Measurements from ENCODE around the gene FMNL2. TPM values are rescaled to one million over a fixed set of nuclear protein-coding genes. Genes with fewer than 3 reads are reported as not detected.
"Not testable (repeated sequence)": the region's sequence is repeated elsewhere in the genome, so short reads cannot be mapped to it uniquely, and the experiment has no call there.

Gene FMNL2
- total RNA-seq, 1 experiment from 2014 or later, result 38.2 TPM

DNA sequence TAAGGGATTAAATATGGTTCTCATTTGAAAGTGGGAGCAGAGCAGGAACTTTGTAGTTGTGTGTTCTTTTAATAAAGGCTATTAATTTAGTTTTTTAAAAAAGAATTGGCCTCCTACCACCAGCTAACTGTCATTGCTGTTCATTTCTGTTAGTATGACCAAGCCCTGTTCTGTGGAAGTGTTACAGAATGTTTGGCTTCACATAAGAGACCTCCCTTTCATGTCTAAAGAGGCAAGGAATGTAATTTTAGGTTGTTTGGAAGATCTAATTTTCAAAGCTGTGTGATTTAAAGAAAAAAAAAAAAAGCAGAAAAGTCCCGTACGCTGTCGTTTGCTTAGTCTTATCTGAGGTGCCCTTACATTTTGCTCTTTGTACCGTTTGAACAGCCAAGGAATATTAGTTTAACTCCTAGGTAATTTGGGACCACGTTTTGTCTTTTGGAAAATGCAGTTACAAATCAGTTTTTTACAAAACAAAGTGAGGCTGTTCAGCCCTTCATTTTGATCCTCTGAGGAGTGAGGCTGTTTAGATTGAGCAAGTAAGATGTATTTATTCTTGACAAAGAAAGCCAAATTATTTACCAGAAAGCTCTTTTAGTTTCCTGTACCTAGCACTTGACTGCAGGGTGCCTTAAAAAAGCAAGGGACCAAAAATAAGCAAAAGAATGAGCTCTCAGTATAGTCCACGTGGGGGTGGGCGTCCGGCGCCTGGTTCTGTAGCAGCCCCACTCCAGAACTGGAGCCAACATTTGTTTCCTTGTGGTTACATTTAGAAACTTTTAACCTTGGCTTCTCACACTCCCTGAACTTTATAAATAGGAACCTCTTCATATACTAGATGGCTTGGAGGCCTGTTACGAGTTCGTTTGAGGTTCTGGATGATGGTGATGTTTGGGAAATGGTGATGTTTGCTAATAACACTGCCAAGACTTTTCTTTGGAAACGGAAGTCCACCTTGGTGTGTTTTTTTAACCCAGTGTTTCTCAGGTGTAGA, 136.2 kb downstream of the FMNL2 start:
- H3K4me3 Mint-ChIP-seq (ENCODE audit: unreplicated experiment), result peak overlapping the region; percentile 42
- no TSS peak for BruUV-seq (replicated peaks)
- H3K36me3 Mint-ChIP-seq (ENCODE audit: insufficient read depth, unreplicated experiment), result no peaks in the 10 kb centered on the region
- ChIA-PET POLR2A (no interaction called here), CTCF (no interaction called here)
- no peaks in the 10 kb centered on the region for H3K27me3 Mint-ChIP-seq (ENCODE audit: insufficient read depth, unreplicated experiment)
- intact Hi-C loops (cut with micrococcal nuclease; ENCODE audit: unreplicated experiment), result loop anchor here (5.0 kb wide), 3 partner anchors 99 to 146 kb away; partner anchors contain the start of gene FMNL2
- H3K27me3 ChIP-seq (replicated peaks; ENCODE audit: control insufficient read depth, insufficient read depth, low read length), result no peaks in the 10 kb centered on the region
- no peak for DNase-seq
- no peak overlapping the region for H3K4me3 ChIP-seq (ENCODE audit: low read depth, low read length)
- peaks cover 59% of the 10 kb centered on the region for H3K4me1 ChIP-seq
- no peaks in the 10 kb centered on the region for H3K36me3 ChIP-seq (ENCODE audit: control insufficient read depth, insufficient read depth, low read length)
- H3K9me3 ChIP-seq, result no peaks in the 10 kb centered on the region
- TF ChIP-seq, protein P1, sequence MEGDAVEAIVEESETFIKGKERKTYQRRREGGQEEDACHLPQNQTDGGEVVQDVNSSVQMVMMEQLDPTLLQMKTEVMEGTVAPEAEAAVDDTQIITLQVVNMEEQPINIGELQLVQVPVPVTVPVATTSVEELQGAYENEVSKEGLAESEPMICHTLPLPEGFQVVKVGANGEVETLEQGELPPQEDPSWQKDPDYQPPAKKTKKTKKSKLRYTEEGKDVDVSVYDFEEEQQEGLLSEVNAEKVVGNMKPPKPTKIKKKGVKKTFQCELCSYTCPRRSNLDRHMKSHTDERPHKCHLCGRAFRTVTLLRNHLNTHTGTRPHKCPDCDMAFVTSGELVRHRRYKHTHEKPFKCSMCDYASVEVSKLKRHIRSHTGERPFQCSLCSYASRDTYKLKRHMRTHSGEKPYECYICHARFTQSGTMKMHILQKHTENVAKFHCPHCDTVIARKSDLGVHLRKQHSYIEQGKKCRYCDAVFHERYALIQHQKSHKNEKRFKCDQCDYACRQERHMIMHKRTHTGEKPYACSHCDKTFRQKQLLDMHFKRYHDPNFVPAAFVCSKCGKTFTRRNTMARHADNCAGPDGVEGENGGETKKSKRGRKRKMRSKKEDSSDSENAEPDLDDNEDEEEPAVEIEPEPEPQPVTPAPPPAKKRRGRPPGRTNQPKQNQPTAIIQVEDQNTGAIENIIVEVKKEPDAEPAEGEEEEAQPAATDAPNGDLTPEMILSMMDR (IDR thresholded peaks at IDR 0.05; ENCODE audit: insufficient read depth in 1 of 2, low read depth in 1 of 2, low read length in 1 of 2, severe bottlenecking in 1 of 2, unreplicated experiment in 1 of 2), result no peak
- H3K27ac Mint-ChIP-seq (ENCODE audit: unreplicated experiment), result peak overlapping the region; percentile 63
- peaks cover 46% of the 10 kb centered on the region for H3K4me1 Mint-ChIP-seq (ENCODE audit: low read depth, unreplicated experiment)
- H3K9me3 Mint-ChIP-seq (ENCODE audit: unreplicated experiment), result no peaks in the 10 kb centered on the region

DNA sequence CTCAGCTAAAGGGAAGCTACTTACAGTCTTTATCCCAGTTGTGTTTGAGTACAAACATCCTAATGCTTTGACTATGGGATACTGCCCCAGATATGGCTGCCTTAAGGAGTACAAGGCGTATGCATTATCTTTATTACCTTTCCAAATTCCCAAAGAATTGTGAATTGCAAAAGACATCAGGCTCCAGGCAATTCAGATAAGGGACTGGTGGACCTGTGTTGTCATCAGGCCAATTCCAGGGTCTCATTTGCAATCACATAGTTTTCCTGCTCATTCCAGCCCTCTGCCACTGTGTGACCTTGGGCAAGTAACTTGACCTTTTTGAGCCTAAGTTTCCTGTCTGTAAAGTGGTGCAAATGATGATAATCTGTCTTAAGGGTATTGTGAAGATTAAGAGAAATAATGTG, 137.5 kb downstream of the FMNL2 start:
- DNase-seq, result peak; percentile 79 to 80
- ChIA-PET CTCF (no interaction called here), POLR2A (no interaction called here)
- Mint-ChIP-seq H3K9me3 (ENCODE audit: unreplicated experiment) (no peaks in the 10 kb centered on the region), H3K36me3 (ENCODE audit: insufficient read depth, unreplicated experiment) (no peaks in the 10 kb centered on the region), H3K4me3 (ENCODE audit: unreplicated experiment) (peak overlapping the region; percentile 49), H3K27ac (ENCODE audit: unreplicated experiment) (peak overlapping the region; percentile 70), H3K4me1 (ENCODE audit: low read depth, unreplicated experiment) (peaks cover 33% of the 10 kb centered on the region), H3K27me3 (ENCODE audit: insufficient read depth, unreplicated experiment) (no peaks in the 10 kb centered on the region)
- Histone ChIP-seq H3K36me3 (ENCODE audit: control insufficient read depth, insufficient read depth, low read length) (no peaks in the 10 kb centered on the region), H3K27me3 (replicated peaks; ENCODE audit: control insufficient read depth, insufficient read depth, low read length) (no peaks in the 10 kb centered on the region), H3K4me1 (peaks cover 48% of the 10 kb centered on the region), H3K9me3 (no peaks in the 10 kb centered on the region), H3K4me3 (ENCODE audit: low read depth, low read length) (no peak overlapping the region)
- TF ChIP-seq, protein P1 (IDR thresholded peaks at IDR 0.05; ENCODE audit: insufficient read depth in 1 of 2, low read depth in 1 of 2, low read length in 1 of 2, severe bottlenecking in 1 of 2, unreplicated experiment in 1 of 2), result no peak
- intact Hi-C loops (cut with micrococcal nuclease; ENCODE audit: unreplicated experiment), result loop anchor here (1.0 to 5.0 kb wide), 5 partner anchors 14 to 145 kb away; partner anchors contain the start of gene FMNL2
- no TSS peak for BruUV-seq (replicated peaks)

DNA sequence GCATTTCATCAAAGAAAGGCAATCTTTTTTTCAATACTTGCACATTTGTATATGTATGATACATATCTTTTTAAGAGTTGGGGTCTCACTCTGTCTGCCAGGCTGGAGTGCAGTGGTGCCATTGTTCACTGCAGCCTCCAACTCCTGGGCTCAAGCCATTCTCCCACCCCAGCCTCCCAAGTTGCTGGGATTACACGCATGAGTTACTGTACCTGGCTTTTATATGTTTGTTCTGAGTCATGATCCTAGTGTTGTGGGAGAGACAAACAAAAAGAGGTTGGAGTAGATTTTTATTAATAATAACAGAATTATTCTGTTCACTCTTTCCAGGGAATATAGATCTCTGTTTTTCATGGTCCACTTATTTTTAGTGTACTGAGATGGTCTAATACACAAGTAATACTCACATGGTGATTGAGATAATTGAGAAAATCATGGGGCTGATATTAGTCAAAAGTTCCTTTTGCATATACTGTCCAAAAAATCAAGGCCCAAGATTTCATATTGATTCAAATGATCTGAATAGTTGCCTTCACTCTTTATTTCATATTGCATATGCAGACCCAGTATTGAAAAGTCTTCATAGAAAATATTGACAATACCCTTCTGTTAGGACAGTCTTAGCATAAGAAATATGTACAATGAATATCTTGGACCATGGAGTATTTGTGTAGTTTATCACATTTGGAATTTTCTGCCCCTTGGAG, 138.3 kb downstream of the FMNL2 start:
- TF ChIP-seq, protein P1 (IDR thresholded peaks at IDR 0.05; ENCODE audit: insufficient read depth in 1 of 2, low read depth in 1 of 2, low read length in 1 of 2, severe bottlenecking in 1 of 2, unreplicated experiment in 1 of 2), result no peak
- no peaks in the 10 kb centered on the region for H3K36me3 ChIP-seq (ENCODE audit: control insufficient read depth, insufficient read depth, low read length)
- no peak overlapping the region for H3K4me3 ChIP-seq (ENCODE audit: low read depth, low read length)
- no TSS peak for BruUV-seq (replicated peaks)
- POLR2A ChIA-PET, result no interaction called here
- Mint-ChIP-seq H3K27me3 (ENCODE audit: insufficient read depth, unreplicated experiment) (no peaks in the 10 kb centered on the region), H3K27ac (ENCODE audit: unreplicated experiment) (no peak overlapping the region), H3K4me3 (ENCODE audit: unreplicated experiment) (no peak overlapping the region), H3K4me1 (ENCODE audit: low read depth, unreplicated experiment) (peaks cover 31% of the 10 kb centered on the region), H3K36me3 (ENCODE audit: insufficient read depth, unreplicated experiment) (no peaks in the 10 kb centered on the region), H3K9me3 (ENCODE audit: unreplicated experiment) (no peaks in the 10 kb centered on the region)
- H3K9me3 ChIP-seq, result no peaks in the 10 kb centered on the region
- CTCF ChIA-PET, result no interaction called here
- intact Hi-C loops (cut with micrococcal nuclease; ENCODE audit: unreplicated experiment), result loop anchor here (1.0 to 5.0 kb wide), 4 partner anchors 101 to 283 kb away; partner anchors contain the start of gene FMNL2
- peaks cover 43% of the 10 kb centered on the region for H3K4me1 ChIP-seq
- H3K27me3 ChIP-seq (replicated peaks; ENCODE audit: control insufficient read depth, insufficient read depth, low read length), result no peaks in the 10 kb centered on the region
- DNase-seq, result no peak

DNA sequence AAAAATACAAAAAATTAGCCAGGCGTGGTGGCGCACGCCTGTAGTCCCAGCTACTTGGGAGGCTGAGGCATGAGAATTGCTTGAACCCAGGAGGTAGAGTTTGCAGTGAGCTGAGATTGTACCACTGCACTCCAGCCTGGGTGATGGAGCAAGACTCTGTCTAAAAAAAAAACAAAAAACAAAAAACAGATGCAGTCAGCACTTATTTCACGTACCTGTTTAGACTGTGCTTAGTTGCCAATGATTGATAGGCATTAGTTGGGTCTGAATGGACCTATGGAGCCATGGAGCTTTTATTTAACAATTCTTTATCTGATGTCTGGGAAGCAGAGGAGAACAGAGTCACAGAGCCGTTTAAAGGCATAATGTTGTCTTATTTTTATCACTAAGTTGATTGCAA, 139.5 kb downstream of the FMNL2 start:
- H3K4me1 ChIP-seq, result peaks cover 43% of the 10 kb centered on the region

More for the DNA sequence above, 139.5 kb downstream of the FMNL2 start:
- DNase-seq; H3K27me3 ChIP-seq (replicated peaks; ENCODE audit: control insufficient read depth, insufficient read depth, low read length); H3K9me3 ChIP-seq; CTCF ChIA-PET; H3K4me3 ChIP-seq (ENCODE audit: low read depth, low read length); H3K4me3 Mint-ChIP-seq (ENCODE audit: unreplicated experiment); H3K36me3 ChIP-seq (ENCODE audit: control insufficient read depth, insufficient read depth, low read length); H3K27me3 Mint-ChIP-seq (ENCODE audit: insufficient read depth, unreplicated experiment); H3K9me3 Mint-ChIP-seq (ENCODE audit: unreplicated experiment); BruUV-seq (replicated peaks); H3K27ac Mint-ChIP-seq (ENCODE audit: unreplicated experiment); H3K36me3 Mint-ChIP-seq (ENCODE audit: insufficient read depth, unreplicated experiment): not testable (repeated sequence)
- peaks cover 23% of the 10 kb centered on the region for H3K4me1 Mint-ChIP-seq (ENCODE audit: low read depth, unreplicated experiment)
- POLR2A ChIA-PET, result interaction anchor here (0.6 kb wide), 1 partner anchor 271 kb away, joined by 4 read pairs; no protein-coding TSS in a partner anchor
- intact Hi-C loops (cut with micrococcal nuclease; ENCODE audit: unreplicated experiment), result loop anchor here (5.0 kb wide), 3 partner anchors 102 to 143 kb away; partner anchors contain the start of gene FMNL2
